HepG2 (cell line): Measurements from ENCODE around the gene VGLL3. TPM values are rescaled to one million over a fixed set of nuclear protein-coding genes. Genes with fewer than 3 reads are reported as not detected.

Source experiments
- ATAC-seq: fragments of 200-7000 bp; cut with Tn5 transposase; 3 replicates; pipeline ENCODE4 v1.9.1; 2020; ENCODE audit warnings: mild to moderate bottlenecking, moderate library complexity
- BruUV-seq: library from RNA; stranded (reverse); fragments of 400-500 nt; replicated peaks from 2 replicates; lab custom pipeline; 2021; lab: Mats Ljungman, UMichigan
- CTCF ChIA-PET: fragments of 300-600 bp; formaldehyde crosslinking; extraction: SDS; loops from one replicate; lab custom pipeline; 2021; ENCODE audit warnings: low total read pairs, inconsistent platforms, low intra/inter-chr PET ratio; lab: Yijun Ruan, JAX
- POLR2A ChIA-PET: fragments of 350-600 bp; sonication (Branson Sonifier 250); formaldehyde crosslinking; loops from one replicate; lab custom pipeline; 2020; ENCODE audit warnings: antibody characterized with exemption, inconsistent platforms; lab: Yijun Ruan, JAX
- DNase-seq: peaks from one replicate; pipeline ENCODE4 v3.0.0-alpha.2; 2015; ENCODE audit warnings: low spot score
- FAIRE-seq: peaks from 3 replicates; lab custom pipeline; 2011; peaks lifted over from hg19 to GRCh38; lab: Jason Lieb, UNC
- H2AFZ ChIP-seq: one replicate; pipeline ENCODE4 v1.6.1; 2011; ENCODE audit warnings: low read length, inconsistent platforms
- H3K27ac ChIP-seq: fragments of 300-600 bp; 3 replicates; pipeline ENCODE4 v1.8.0; 2011; ENCODE audit warnings: mixed run types, mild to moderate bottlenecking, mixed read lengths, low read length, inconsistent platforms; ENCODE audit not compliant: insufficient read depth; ENCODE audit errors: extremely low read length
- H3K27me3 ChIP-seq, 2 experiments: fragments of 200-600 bp in 1 of 2; 2 replicates in 1 of 2; 3 replicates in 1 of 2; pipeline versions ENCODE4 v1.6.0 to v1.8.0; 2011; ENCODE audit warnings: low read length in 2 of 2, mild to moderate bottlenecking in 2 of 2, moderate library complexity in 2 of 2, inconsistent platforms in 1 of 2; ENCODE audit not compliant: insufficient read depth in 2 of 2, control insufficient read depth in 1 of 2
- H3K36me3 ChIP-seq, 2 experiments: fragments of 200-600 bp in 1 of 2; replicated peaks in 1 of 2; 2 replicates in 1 of 2; 3 replicates in 1 of 2; pipeline versions ENCODE4 v1.5.1 to v1.8.0; 2011; ENCODE audit warnings: low read length in 2 of 2, inconsistent platforms in 1 of 2; ENCODE audit not compliant: insufficient read depth in 2 of 2, control insufficient read depth in 1 of 2
- H3K4me1 ChIP-seq: 2 replicates; pipeline ENCODE4 v1.5.1; 2012; ENCODE audit warnings: low read length, inconsistent platforms; ENCODE audit not compliant: insufficient read depth
- H3K4me2 ChIP-seq: 2 replicates; pipeline ENCODE4 v1.6.0; 2011; ENCODE audit warnings: low read depth, low read length, inconsistent platforms
- H3K4me3 ChIP-seq, 3 experiments: fragments of 200-600 bp in 1 of 3; sonication (generic), shearing (Covaris generic) in 1 of 3; replicated peaks in 1 of 3; 2 replicates each; pipeline ENCODE4 v1.5.1; 2011 to 2016; ENCODE audit warnings: low read length in 3 of 3, inconsistent platforms in 2 of 3, low read depth in 2 of 3, mild to moderate bottlenecking in 2 of 3, control low read depth in 1 of 3, mixed read lengths in 1 of 3; ENCODE audit not compliant: insufficient read depth in 1 of 3
- H3K79me2 ChIP-seq: one replicate; pipeline ENCODE4 v1.6.1; 2011; ENCODE audit warnings: low read length, inconsistent platforms; ENCODE audit not compliant: insufficient read depth
- H3K9ac ChIP-seq: 2 replicates; pipeline ENCODE4 v1.6.0; 2011; ENCODE audit warnings: mild to moderate bottlenecking, low read depth, low read length, inconsistent platforms; ENCODE audit not compliant: insufficient read depth
- H3K9me3 ChIP-seq: 2 replicates; pipeline ENCODE4 v1.5.1; 2012; ENCODE audit warnings: mild to moderate bottlenecking, low read length
- H4K20me1 ChIP-seq: 2 replicates; pipeline ENCODE4 v1.6.0; 2011; ENCODE audit warnings: inconsistent platforms, mild to moderate bottlenecking, low read length, moderate library complexity; ENCODE audit not compliant: insufficient read depth
- ASH2L ChIP-seq: fragments of 300-600, 200-600 bp; sonication (generic); IDR thresholded peaks from 2 replicates; pipeline ENCODE4 v1.7.0; 2017; ENCODE audit warnings: low read depth, mild to moderate bottlenecking, moderate library complexity, mixed read lengths, low read length; ENCODE audit not compliant: insufficient read length
- ETV5 ChIP-seq: IDR thresholded peaks from 2 replicates; pipeline ENCODE4 v1.6.1; 2018; ENCODE audit warnings: missing biosample characterization, missing genetic modification reagents, inconsistent platforms, borderline replicate concordance
- MEIS2 ChIP-seq: sonication (generic); formaldehyde crosslinking; IDR thresholded peaks from 2 replicates; pipeline ENCODE4 v1.9.0; 2021; ENCODE audit warnings: mild to moderate bottlenecking, missing genetic modification reagents
- MIER2 ChIP-seq: IDR thresholded peaks from 2 replicates; pipeline ENCODE4 v1.6.1; 2016; ENCODE audit warnings: missing biosample characterization, missing genetic modification reagents
- MXD1 ChIP-seq: sonication (generic); formaldehyde crosslinking; IDR thresholded peaks from 2 replicates; pipeline ENCODE4 v1.4.0; 2020; ENCODE audit warnings: mild to moderate bottlenecking, missing genetic modification reagents
- POLR2A ChIP-seq, 2 experiments: IDR thresholded peaks; 2 replicates each; pipeline ENCODE4 v1.6.1; 2011; ENCODE audit warnings: low read depth in 2 of 2, low read length in 2 of 2, mild to moderate bottlenecking in 1 of 2, moderate library complexity in 1 of 2; ENCODE audit not compliant: insufficient read depth in 1 of 2
- SAFB2 ChIP-seq: sonication (generic); formaldehyde crosslinking; IDR thresholded peaks from 2 replicates; pipeline ENCODE4 v1.5.1; 2020; ENCODE audit warnings: missing genetic modification reagents, low read depth, mild to moderate bottlenecking, borderline replicate concordance
- TEAD3 ChIP-seq: optimal IDR thresholded peaks from 2 replicates; pipeline ENCODE3; 2016; ENCODE audit warnings: borderline replicate concordance
- THAP11 ChIP-seq: IDR thresholded peaks from 2 replicates; pipeline ENCODE4 v1.6.1; 2016; ENCODE audit warnings: missing biosample characterization, missing genetic modification reagents
- ZBTB7A ChIP-seq: sonication (generic); formaldehyde crosslinking; IDR thresholded peaks from 2 replicates; pipeline ENCODE4 v1.8.0; 2022; ENCODE audit warnings: mild to moderate bottlenecking, missing genetic modification reagents
- ZFX ChIP-seq: sonication (generic); formaldehyde crosslinking; IDR thresholded peaks from 2 replicates; pipeline ENCODE4 v1.4.0; 2020; ENCODE audit warnings: mild to moderate bottlenecking, low read depth, missing genetic modification reagents, moderate library complexity
- ZKSCAN1 ChIP-seq: fragments of 150-350 bp; IDR thresholded peaks from 2 replicates; pipeline ENCODE4 v1.6.1; 2014; ENCODE audit warnings: low read length
- ZNF292 ChIP-seq: sonication (generic); formaldehyde crosslinking; IDR thresholded peaks from 2 replicates; pipeline ENCODE4 v1.8.1; 2022; ENCODE audit warnings: mild to moderate bottlenecking, low read depth, missing genetic modification reagents, borderline replicate concordance
- ZNF317 ChIP-seq: sonication (generic); formaldehyde crosslinking; IDR thresholded peaks from 2 replicates; pipeline ENCODE4 v1.5.0; 2020; ENCODE audit warnings: mild to moderate bottlenecking, missing genetic modification reagents
- ZNF354B ChIP-seq: sonication (generic); formaldehyde crosslinking; IDR thresholded peaks from 2 replicates; pipeline ENCODE4 v1.8.0; 2022; ENCODE audit warnings: mild to moderate bottlenecking, missing genetic modification reagents
- ZNF704 ChIP-seq: sonication (generic); formaldehyde crosslinking; IDR thresholded peaks from 2 replicates; pipeline ENCODE4 v1.8.1; 2023; ENCODE audit warnings: mild to moderate bottlenecking, inconsistent platforms, moderate library complexity, missing genetic modification reagents, borderline replicate concordance
- ZNF713 ChIP-seq: sonication (generic); formaldehyde crosslinking; IDR thresholded peaks from 2 replicates; pipeline ENCODE4 v1.4.0; 2020; ENCODE audit warnings: mild to moderate bottlenecking, missing genetic modification reagents
- ZNF749 ChIP-seq: sonication (generic); formaldehyde crosslinking; IDR thresholded peaks from 2 replicates; pipeline ENCODE4 v1.8.0; 2022; ENCODE audit warnings: mild to moderate bottlenecking, missing genetic modification reagents, moderate library complexity, borderline replicate concordance
- WGBS: methylation state at CpG from one replicate; pipeline ENCODE4 v1.1.6; 2017; ENCODE audit warnings: low lambda C conversion rate; 5-methylcytosine and 5-hydroxymethylcytosine counted together
- in situ Hi-C: cut with HindIII; loops from 2 replicates; pipeline ENCODE4 v1.10.0; 2017; ENCODE audit warnings: low pct_unique_long_range_greater_than_20kb; ENCODE audit not compliant: extremely low pct_ligation_motif_present
- intact Hi-C: fragments of 100-400 bp; cut with micrococcal nuclease; formaldehyde crosslinking; loops from one replicate; pipeline ENCODE4 v1.10.0; 2022; ENCODE audit not compliant: unreplicated experiment
- polyA plus RNA-seq, 8 experiments: library from polyadenylated mRNA; depleted of rRNA in 3 of 8; stranded (reverse) in 7 of 8; unstranded in 1 of 8; fragments of >200 nt; fragmentation: Illumina TruSeq in 4 of 8; extraction: Trizol in 4 of 8; gene quantifications; 2 replicates each; pipeline versions ENCODE4 v1.2.1 to v1.2.3, GENCODE V29; 2011 to 2016; ENCODE audit warnings: low read depth in 4 of 8, missing spikeins in 1 of 8, mixed read lengths in 1 of 8; ENCODE audit not compliant: insufficient read depth in 1 of 8
- total RNA-seq, 5 experiments: library from RNA; depleted of rRNA; stranded (reverse); fragments of >200 nt; fragmentation: Illumina TruSeq; extraction: Trizol; gene quantifications; 2 replicates each; pipeline ENCODE4 v1.2.3, GENCODE V29; 2016; ENCODE audit warnings: low read depth in 1 of 5
- TF ChIP-seq, protein P1 (sequence below): sonication (generic); formaldehyde crosslinking; IDR thresholded peaks from 2 replicates; pipeline ENCODE4 v1.9.0; 2022; ENCODE audit warnings: low read depth, missing genetic modification reagents

Gene VGLL3
- total and polyA plus RNA-seq, 2 of the 13 experiments (the other 11 are each of a cell fraction or from before 2014, with no cell fraction given), result 0.03 to 0.07 TPM

DNA sequence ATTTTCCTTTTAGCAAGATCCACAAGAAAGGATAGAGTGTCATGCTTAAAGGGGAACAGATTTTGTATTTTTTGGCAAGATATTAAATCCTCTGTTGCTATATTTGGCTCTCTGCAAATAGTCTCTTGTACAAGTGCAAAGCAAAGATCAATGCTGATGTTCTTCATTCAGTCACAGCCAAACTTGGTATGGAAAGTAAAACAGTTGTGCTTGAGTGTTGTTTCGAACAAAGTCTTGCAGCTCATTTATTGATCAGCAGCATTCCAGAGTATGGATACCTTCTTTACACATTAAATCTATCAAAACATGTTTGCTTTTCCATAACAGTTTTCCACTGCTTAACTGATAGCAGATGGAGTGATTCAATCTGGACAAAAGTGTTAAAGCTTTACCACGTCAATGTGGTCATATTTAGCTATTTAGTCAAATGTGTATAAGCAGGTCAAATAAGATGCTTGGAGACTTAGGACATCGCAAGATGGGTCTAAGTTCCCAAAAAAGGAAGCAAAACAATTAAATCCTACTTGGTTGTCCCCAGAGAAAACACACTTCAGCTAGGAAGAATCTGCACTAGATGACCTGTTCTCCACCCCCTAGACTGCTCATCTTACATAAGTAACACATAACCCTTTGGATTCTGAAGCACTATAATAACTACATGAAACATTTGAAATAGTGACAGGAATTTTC is 52.4 kb downstream of the VGLL3 start:
- POLR2A ChIA-PET, result no interaction called here
- no peak overlapping the region for H3K27ac ChIP-seq
- no TSS peak for BruUV-seq
- 2% methylated on average over 3 of the region's 3 CpGs for WGBS
- no peaks in the 10 kb centered on the region for H3K79me2 ChIP-seq
- ATAC-seq, result no peak
- H3K36me3 ChIP-seq, result no peaks in the 10 kb centered on the region
- intact Hi-C loops, result no loop called here
- no peaks in the 10 kb centered on the region for H3K27me3 ChIP-seq
- FAIRE-seq, result no peak
- H3K4me3 ChIP-seq, result no peak overlapping the region
- no peaks in the 10 kb centered on the region for H3K4me1 ChIP-seq
- in situ Hi-C loops, result no loop called here
- H3K4me2 ChIP-seq, result no peak overlapping the region
- CTCF ChIA-PET, result no interaction called here
- no peaks in the 10 kb centered on the region for H3K9me3 ChIP-seq
- H3K9ac ChIP-seq, result no peak overlapping the region
- no peaks in the 10 kb centered on the region for H4K20me1 ChIP-seq
- DNase-seq, result no peak
- no peak overlapping the region for H2AFZ ChIP-seq
- TF ChIP-seq ZNF354B (CRISPR knock-in tag) (no peak), POLR2A (IDR thresholded peaks at IDR 0.05; ENCODE audit: insufficient read depth in 1 of 2, low read depth in 2 of 2, low read length in 2 of 2) (no peak), ZBTB7A (CRISPR knock-in tag) (no peak), MEIS2 (no peak), ETV5 (CRISPR knock-in tag) (no peak), ZFX (no peak), ZNF704 (CRISPR knock-in tag) (no peak), ZNF317 (CRISPR knock-in tag) (no peak), TEAD3 (CRISPR knock-in tag) (no peak), ZNF292 (CRISPR knock-in tag) (no peak), SAFB2 (CRISPR knock-in tag) (no peak), MXD1 (CRISPR knock-in tag) (no peak), ZNF749 (CRISPR knock-in tag) (no peak), ASH2L (no peak), ZNF713 (no peak), ZKSCAN1 (no peak), MIER2 (CRISPR knock-in tag) (no peak), THAP11 (CRISPR knock-in tag) (no peak)
- TF ChIP-seq, protein P1, sequence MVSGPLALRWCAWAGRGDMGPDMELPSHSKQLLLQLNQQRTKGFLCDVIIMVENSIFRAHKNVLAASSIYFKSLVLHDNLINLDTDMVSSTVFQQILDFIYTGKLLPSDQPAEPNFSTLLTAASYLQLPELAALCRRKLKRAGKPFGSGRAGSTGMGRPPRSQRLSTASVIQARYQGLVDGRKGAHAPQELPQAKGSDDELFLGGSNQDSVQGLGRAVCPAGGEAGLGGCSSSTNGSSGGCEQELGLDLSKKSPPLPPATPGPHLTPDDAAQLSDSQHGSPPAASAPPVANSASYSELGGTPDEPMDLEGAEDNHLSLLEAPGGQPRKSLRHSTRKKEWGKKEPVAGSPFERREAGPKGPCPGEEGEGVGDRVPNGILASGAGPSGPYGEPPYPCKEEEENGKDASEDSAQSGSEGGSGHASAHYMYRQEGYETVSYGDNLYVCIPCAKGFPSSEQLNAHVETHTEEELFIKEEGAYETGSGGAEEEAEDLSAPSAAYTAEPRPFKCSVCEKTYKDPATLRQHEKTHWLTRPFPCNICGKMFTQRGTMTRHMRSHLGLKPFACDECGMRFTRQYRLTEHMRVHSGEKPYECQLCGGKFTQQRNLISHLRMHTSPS, result no peak
